Panc1 (cell line): ENCODE data around the gene SDS. TPM values are rescaled to one million over a fixed set of nuclear protein-coding genes. Genes with fewer than 3 reads are reported as not detected.

ENCODE experiments used
- ATAC-seq: fragments of 200-7000 bp; cut with Tn5 transposase; 2 replicates; pipeline ENCODE4 v1.9.1; 2020; ENCODE audit warnings: mild to moderate bottlenecking, moderate library complexity
- BruUV-seq: library from RNA; stranded (reverse); fragments of 400-500 nt; replicated peaks from 2 replicates; lab custom pipeline; 2021; lab: Mats Ljungman, UMichigan
- CTCF ChIA-PET: fragments of 300-600 bp; sonication (Branson Sonifier 250); formaldehyde crosslinking; loops from one replicate; lab custom pipeline; 2022; ENCODE audit warnings: antibody characterized with exemption; lab: Charles Lee
- POLR2A ChIA-PET: fragments of 300-600 bp; sonication (Branson Sonifier 250); formaldehyde crosslinking; loops from one replicate; lab custom pipeline; 2022; ENCODE audit warnings: antibody characterized with exemption; lab: Charles Lee
- DNase-seq: peaks from one replicate; pipeline ENCODE4 v3.0.0-alpha.2; 2010; ENCODE audit warnings: low read depth, low spot score
- H3K27ac ChIP-seq: 2 replicates; pipeline ENCODE4 v1.5.1; 2011; ENCODE audit warnings: mild to moderate bottlenecking, low read length, inconsistent platforms
- H3K27me3 ChIP-seq: fragments of 200-500 bp; sonication (Bioruptor generic); 2 replicates; pipeline ENCODE4 v1.6.0; 2014; ENCODE audit warnings: low read length, inconsistent platforms; ENCODE audit not compliant: control insufficient read depth, insufficient read depth
- H3K36me3 ChIP-seq: fragments of 200-500 bp; sonication (Bioruptor generic); 2 replicates; pipeline ENCODE4 v1.5.1; 2014; ENCODE audit warnings: inconsistent platforms, mild to moderate bottlenecking, low read length, moderate library complexity; ENCODE audit not compliant: control insufficient read depth, insufficient read depth
- H3K4me1 ChIP-seq: 2 replicates; pipeline ENCODE4 v1.5.1; 2011; ENCODE audit warnings: inconsistent platforms, mild to moderate bottlenecking, low read length, moderate library complexity; ENCODE audit not compliant: control insufficient read depth, insufficient read depth
- H3K4me3 ChIP-seq, 2 experiments: 2 replicates each; pipeline ENCODE4 v1.5.1; 2011 to 2012; ENCODE audit warnings: low read depth in 2 of 2, low read length in 2 of 2, mild to moderate bottlenecking in 2 of 2, inconsistent platforms in 1 of 2, moderate library complexity in 1 of 2
- H3K9me3 ChIP-seq: fragments of 200-500 bp; sonication (Bioruptor generic); 2 replicates; pipeline ENCODE4 v1.5.1; 2014; ENCODE audit warnings: low read depth, mild to moderate bottlenecking, inconsistent platforms, low read length, moderate library complexity; ENCODE audit not compliant: control insufficient read depth, insufficient read depth
- CTCF ChIP-seq: fragments of 450-650 bp; IDR thresholded peaks from 2 replicates; pipeline ENCODE4 v1.5.1; 2017; ENCODE audit warnings: mild to moderate bottlenecking
- POLR2AphosphoS5 ChIP-seq: IDR thresholded peaks from 2 replicates; pipeline ENCODE4 v1.6.1; 2012; ENCODE audit warnings: mild to moderate bottlenecking, low read depth, low read length, moderate library complexity
- REST ChIP-seq, 2 experiments: IDR thresholded peaks; 2 replicates each; pipeline ENCODE4 v1.6.1; 2011 to 2012; ENCODE audit warnings: low read depth in 2 of 2, control low read depth in 1 of 2, low read length in 1 of 2, mild to moderate bottlenecking in 1 of 2, moderate library complexity in 1 of 2; ENCODE audit not compliant: insufficient read depth in 1 of 2
- SIN3A ChIP-seq: IDR thresholded peaks from 2 replicates; pipeline ENCODE4 v1.6.1; 2012; ENCODE audit warnings: low read depth, mild to moderate bottlenecking, low read length, moderate library complexity, borderline replicate concordance; ENCODE audit not compliant: insufficient read depth
- TCF7L2 ChIP-seq: IDR thresholded peaks from 2 replicates; pipeline ENCODE4 v1.6.1; 2011; ENCODE audit warnings: mild to moderate bottlenecking, low read depth, low read length, inconsistent platforms
- in situ Hi-C: cut with HindIII; loops from 2 replicates; pipeline ENCODE4 v1.10.0; 2016; ENCODE audit warnings: low sequenced_read_pairs, low pct_unique_long_range_greater_than_20kb
- intact Hi-C: fragments of 100-400 bp; cut with micrococcal nuclease; formaldehyde crosslinking; loops from one replicate; pipeline ENCODE4 v1.10.0; 2022; ENCODE audit not compliant: unreplicated experiment
- total RNA-seq: library from RNA; stranded (reverse); gene quantifications from one replicate; pipeline ENCODE4 v1.2.1, GENCODE V29; 2021; ENCODE audit not compliant: unreplicated experiment

Gene SDS
- total RNA-seq, 1 experiment from 2014 or later = 0.15 TPM

GRCh38 chr12:113436993-113437728 is 33.5 kb upstream of the SDS start:
- no TSS peak for BruUV-seq
- no peaks in the 10 kb centered on the region for H3K36me3 ChIP-seq
- H3K4me3 ChIP-seq = no peak overlapping the region
- ATAC-seq = no peak
- peaks cover 5% of the 10 kb centered on the region; the same call in 1 of the 2 replicates for H3K27me3 ChIP-seq
- no peak for DNase-seq
- in situ Hi-C loops (no loop called here), intact Hi-C loops (loop anchor here (5.0 kb wide), 1 partner anchor 475 kb away; no protein-coding TSS in a partner anchor)
- POLR2A ChIA-PET = no interaction called here
- CTCF ChIA-PET = no interaction called here
- H3K27ac ChIP-seq = no peak overlapping the region
- TF ChIP-seq CTCF (no peak), POLR2AphosphoS5 (no peak), REST (IDR thresholded peaks at IDR 0.05; ENCODE audit: insufficient read depth in 1 of 2, low read depth in 2 of 2, low read length in 1 of 2) (no peak), SIN3A (no peak), TCF7L2 (no peak)
- no peaks in the 10 kb centered on the region for H3K4me1 ChIP-seq
- no peaks in the 10 kb centered on the region for H3K9me3 ChIP-seq

GRCh38 chr12:113436586-113436985 is 32.9 kb upstream of the SDS start:
- TF ChIP-seq TCF7L2 = no peak
- no peak for TF ChIP-seq CTCF
- TF ChIP-seq REST (IDR thresholded peaks at IDR 0.05; ENCODE audit: insufficient read depth in 1 of 2, low read depth in 2 of 2, low read length in 1 of 2) = no peak
- H3K27ac ChIP-seq = no peak overlapping the region
- ATAC-seq = no peak
- no peak for DNase-seq
- no peaks in the 10 kb centered on the region for H3K9me3 ChIP-seq
- in situ Hi-C loops = no loop called here
- BruUV-seq = no TSS peak
- H3K27me3 ChIP-seq = peaks cover 5% of the 10 kb centered on the region; the same call in 1 of the 2 replicates
- intact Hi-C loops = loop anchor here (5.0 kb wide), 1 partner anchor 476 kb away; no protein-coding TSS in a partner anchor
- H3K36me3 ChIP-seq = no peaks in the 10 kb centered on the region
- H3K4me3 ChIP-seq = no peak overlapping the region
- no peaks in the 10 kb centered on the region for H3K4me1 ChIP-seq
- ChIA-PET POLR2A (no interaction called here), CTCF (no interaction called here)
